ENCODE measurements around the gene SEMA5A. TPM values are rescaled to one million over a fixed set of nuclear protein-coding genes. Genes with fewer than 3 reads are reported as not detected.

SEMA5A gene
- total RNA-seq, 3 donors from 2014 or later = 3.0 to 35.4 (median 25.9) TPM

DNA sequence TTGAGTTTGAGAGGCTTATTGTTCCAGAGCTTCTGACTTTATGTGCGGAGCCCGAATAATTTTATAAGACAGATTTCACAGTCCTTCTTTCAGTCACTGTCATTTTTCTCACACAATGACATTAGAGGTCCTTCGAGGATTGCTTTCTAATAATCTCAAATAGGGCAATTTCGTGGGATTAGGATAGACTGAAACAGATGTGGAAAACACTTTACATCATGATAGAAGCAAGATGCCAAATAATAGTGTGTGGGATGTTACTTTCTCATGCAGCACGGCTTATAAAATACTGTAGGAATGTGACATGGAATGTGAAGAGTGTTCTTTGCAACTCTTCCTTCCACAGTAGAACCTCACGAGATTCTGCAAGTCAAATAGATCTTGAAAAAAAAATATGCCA, 451.3 kb downstream of the SEMA5A start:
- no peaks in the 10 kb centered on the region for H3K9me3 ChIP-seq
- H3K27me3 ChIP-seq = no peaks in the 10 kb centered on the region
- intact Hi-C loops (cut with DNase I; ENCODE audit: low total_unique reads) = no loop called here
- no peak for DNase-seq (ENCODE audit: low spot score in 2 of 2)
- no peak overlapping the region for H3K4me3 ChIP-seq
- no peaks in the 10 kb centered on the region for H3K36me3 ChIP-seq
- TF ChIP-seq, protein P1, sequence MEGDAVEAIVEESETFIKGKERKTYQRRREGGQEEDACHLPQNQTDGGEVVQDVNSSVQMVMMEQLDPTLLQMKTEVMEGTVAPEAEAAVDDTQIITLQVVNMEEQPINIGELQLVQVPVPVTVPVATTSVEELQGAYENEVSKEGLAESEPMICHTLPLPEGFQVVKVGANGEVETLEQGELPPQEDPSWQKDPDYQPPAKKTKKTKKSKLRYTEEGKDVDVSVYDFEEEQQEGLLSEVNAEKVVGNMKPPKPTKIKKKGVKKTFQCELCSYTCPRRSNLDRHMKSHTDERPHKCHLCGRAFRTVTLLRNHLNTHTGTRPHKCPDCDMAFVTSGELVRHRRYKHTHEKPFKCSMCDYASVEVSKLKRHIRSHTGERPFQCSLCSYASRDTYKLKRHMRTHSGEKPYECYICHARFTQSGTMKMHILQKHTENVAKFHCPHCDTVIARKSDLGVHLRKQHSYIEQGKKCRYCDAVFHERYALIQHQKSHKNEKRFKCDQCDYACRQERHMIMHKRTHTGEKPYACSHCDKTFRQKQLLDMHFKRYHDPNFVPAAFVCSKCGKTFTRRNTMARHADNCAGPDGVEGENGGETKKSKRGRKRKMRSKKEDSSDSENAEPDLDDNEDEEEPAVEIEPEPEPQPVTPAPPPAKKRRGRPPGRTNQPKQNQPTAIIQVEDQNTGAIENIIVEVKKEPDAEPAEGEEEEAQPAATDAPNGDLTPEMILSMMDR (IDR thresholded peaks at IDR 0.05) = no peak
- TF ChIP-seq POLR2AphosphoS5 (IDR thresholded peaks at IDR 0.05) = no peak
- TF ChIP-seq POLR2A (IDR thresholded peaks at IDR 0.05) = no peak
- no peak overlapping the region for H3K27ac ChIP-seq
- no peaks in the 10 kb centered on the region for H3K4me1 ChIP-seq

- intact Hi-C loops (cut with DNase I; ENCODE audit: low total_unique reads) = no loop called here
- Histone ChIP-seq H3K36me3 (no peaks in the 10 kb centered on the region), H3K27ac (no peak overlapping the region), H3K9me3 (no peaks in the 10 kb centered on the region), H3K4me3 (no peak overlapping the region), H3K4me1 (no peaks in the 10 kb centered on the region), H3K27me3 (no peaks in the 10 kb centered on the region)
- TF ChIP-seq, protein P1 (IDR thresholded peaks at IDR 0.05) = no peak
- no peak for TF ChIP-seq POLR2A (IDR thresholded peaks at IDR 0.05)
- no peak for TF ChIP-seq POLR2AphosphoS5 (IDR thresholded peaks at IDR 0.05)
- DNase-seq (ENCODE audit: low spot score in 2 of 2) = no peak
These were observed 453.8 kb downstream of the SEMA5A start for GRCh38 chr5:9091896-9092662.

DNA sequence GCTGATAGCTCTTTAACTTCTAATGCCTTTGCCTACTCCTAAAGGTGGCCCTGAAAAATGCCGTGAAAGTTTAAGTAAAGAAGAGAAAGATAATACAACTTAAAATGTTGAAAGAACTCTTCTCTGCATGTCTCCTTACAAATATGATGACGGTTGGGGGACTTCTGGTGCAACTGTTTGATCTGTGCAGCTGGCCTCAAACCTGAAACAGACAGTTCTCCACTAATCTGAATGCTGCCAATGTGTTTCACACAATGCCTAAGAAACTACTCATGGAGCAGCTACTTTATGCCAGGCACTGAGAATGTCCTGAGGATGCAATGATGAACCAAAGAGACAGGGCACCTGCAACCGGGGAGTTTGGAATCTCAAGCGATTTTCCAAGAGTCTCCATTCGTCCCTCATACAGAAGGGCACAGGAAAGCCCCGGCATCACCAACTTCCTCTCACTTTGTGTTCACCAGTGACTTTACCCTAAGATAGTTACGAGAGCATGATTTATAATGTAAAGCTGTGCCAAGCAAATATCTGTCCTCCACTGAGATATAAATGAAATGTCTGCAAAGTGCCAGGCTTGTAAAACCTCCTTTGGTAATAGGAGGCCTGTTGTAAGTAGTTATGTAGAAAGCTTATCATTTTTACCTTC, 455.4 kb downstream of the SEMA5A start:
- no peaks in the 10 kb centered on the region for H3K27me3 ChIP-seq
- TF ChIP-seq POLR2AphosphoS5 (IDR thresholded peaks at IDR 0.05) (no peak), POLR2A (IDR thresholded peaks at IDR 0.05) (no peak)
- TF ChIP-seq, protein P1 (IDR thresholded peaks at IDR 0.05) = no peak
- H3K4me1 ChIP-seq = no peaks in the 10 kb centered on the region
- intact Hi-C loops (cut with DNase I; ENCODE audit: low total_unique reads) = no loop called here
- no peaks in the 10 kb centered on the region for H3K36me3 ChIP-seq
- DNase-seq (ENCODE audit: low spot score in 2 of 2) = no peak
- H3K9me3 ChIP-seq = no peaks in the 10 kb centered on the region
- no peak overlapping the region for H3K27ac ChIP-seq
- no peak overlapping the region for H3K4me3 ChIP-seq

- TF ChIP-seq, protein P1 (IDR thresholded peaks at IDR 0.05) = no peak
- TF ChIP-seq POLR2A (IDR thresholded peaks at IDR 0.05) (no peak), POLR2AphosphoS5 (IDR thresholded peaks at IDR 0.05) (no peak)
- Histone ChIP-seq H3K36me3 (no peaks in the 10 kb centered on the region), H3K27me3 (no peaks in the 10 kb centered on the region), H3K9me3 (no peaks in the 10 kb centered on the region), H3K4me3 (no peak overlapping the region), H3K27ac (no peak overlapping the region), H3K4me1 (no peaks in the 10 kb centered on the region)
- DNase-seq (ENCODE audit: low spot score in 2 of 2) = no peak
- intact Hi-C loops (cut with DNase I; ENCODE audit: low total_unique reads) = no loop called here
These were observed 456.0 kb downstream of the SEMA5A start for GRCh38 chr5:9089893-9090292.

- Histone ChIP-seq H3K9me3 (no peaks in the 10 kb centered on the region), H3K27me3 (no peaks in the 10 kb centered on the region), H3K36me3 (no peaks in the 10 kb centered on the region), H3K4me1 (no peaks in the 10 kb centered on the region), H3K27ac (no peak overlapping the region), H3K4me3 (no peak overlapping the region)
- no peak for DNase-seq (ENCODE audit: low spot score in 2 of 2)
- no peak for TF ChIP-seq POLR2AphosphoS5 (IDR thresholded peaks at IDR 0.05)
- TF ChIP-seq, protein P1 (IDR thresholded peaks at IDR 0.05) = no peak
- no peak for TF ChIP-seq POLR2A (IDR thresholded peaks at IDR 0.05)
- intact Hi-C loops (cut with DNase I; ENCODE audit: low total_unique reads) = no loop called here
These were observed 462.9 kb downstream of the SEMA5A start for GRCh38 chr5:9082996-9083395.

Data from breast epithelium (tissue), 4 donors.